ENCODE results near the gene WDR53.

DNA sequence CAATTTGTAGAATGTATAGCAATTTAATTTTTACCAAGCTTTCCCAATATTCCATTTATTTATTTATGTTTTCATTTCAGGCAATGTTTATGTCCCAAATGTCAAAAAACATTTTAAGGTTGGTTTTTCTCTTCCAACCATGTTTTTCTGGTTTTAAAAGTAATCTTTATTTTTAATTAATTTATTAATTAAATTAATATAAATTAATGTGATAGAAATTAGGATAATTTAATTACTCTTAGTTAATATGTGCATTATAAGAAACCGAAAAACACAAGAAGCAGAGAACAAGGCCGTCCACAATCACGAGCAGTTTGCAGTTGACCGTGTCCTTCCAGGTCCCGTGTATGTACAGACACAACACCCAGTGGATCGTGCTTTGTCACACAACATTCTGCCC, 34.3 kb upstream of the WDR53 start:
- TF ChIP-seq CTCF (IDR thresholded peaks at IDR 0.05) (no peak), POLR2A (IDR thresholded peaks at IDR 0.05) (no peak)

All from Peyer's patch (tissue), 4 donors.